GM21526 (cell line): ENCODE results near the gene ZFAND3.

Experiments
- ATAC-seq: cut with Tn5 transposase; IDR thresholded peaks from one replicate; pipeline ENCODE4 v1.9.1; 2021; ENCODE audit warnings: moderate library complexity; ENCODE audit not compliant: unreplicated experiment, low FRiP score

Gene ZFAND3

DNA sequence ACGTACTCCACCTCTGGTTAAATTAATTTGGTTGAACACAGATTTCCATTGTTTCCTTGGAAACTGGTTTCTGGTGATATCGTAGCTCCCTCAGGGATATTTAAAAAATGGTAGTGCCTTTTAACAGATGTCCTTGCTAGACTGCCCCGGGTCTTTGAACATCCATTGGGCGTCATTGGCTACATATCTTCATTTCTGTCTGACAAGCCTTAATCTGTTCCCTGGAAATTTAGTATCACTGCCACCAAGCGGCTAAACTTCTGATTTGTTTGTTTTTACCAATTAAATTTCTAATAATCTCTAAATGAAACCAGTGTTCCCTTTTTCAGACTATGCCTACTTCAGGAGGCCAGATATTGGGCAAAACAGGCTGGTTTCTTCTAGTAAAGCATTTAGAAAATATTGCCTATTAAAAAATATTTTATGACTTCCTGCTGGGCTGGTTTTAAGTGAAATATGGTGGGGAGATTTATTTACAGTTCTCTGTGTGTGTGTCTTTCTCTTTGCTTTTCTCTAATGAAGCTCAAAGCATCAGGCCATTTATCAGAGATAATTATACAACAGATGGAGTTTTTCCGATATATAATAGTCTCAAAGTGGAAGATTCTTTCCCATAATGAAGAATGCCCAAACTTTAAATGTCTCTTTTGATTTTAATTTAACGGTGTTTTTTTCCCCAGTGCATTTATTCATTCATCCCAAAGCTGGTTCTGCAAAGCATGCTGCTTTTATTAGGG lies 249.5 kb downstream of the ZFAND3 start:
- ATAC-seq: no peak

DNA sequence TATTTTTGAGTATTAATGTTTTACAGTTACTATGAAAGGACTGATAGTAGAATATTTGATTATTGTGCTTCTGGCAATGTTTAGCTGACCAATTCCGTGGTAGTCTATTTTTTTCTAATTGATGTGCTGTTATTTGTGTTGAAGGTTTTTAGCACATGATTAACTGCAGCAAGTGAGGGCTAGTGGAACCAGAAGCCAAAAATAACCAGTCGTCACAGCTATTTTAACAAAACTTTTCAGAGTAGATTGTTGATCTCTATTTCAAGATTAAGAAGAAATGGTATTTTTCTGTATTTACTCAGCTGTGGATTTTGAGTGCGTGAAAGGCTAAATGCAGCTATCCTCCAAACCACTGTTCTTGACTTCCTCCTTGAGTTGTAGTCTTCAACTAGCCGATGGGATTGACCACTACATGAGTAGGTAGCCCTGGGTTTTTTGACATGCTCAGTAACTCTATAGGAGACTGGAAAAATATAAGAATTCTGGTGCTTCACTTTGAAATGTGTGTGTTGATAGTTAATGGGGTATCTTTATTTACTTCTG lies 258.0 kb downstream of the ZFAND3 start:
- ATAC-seq: no peak

DNA sequence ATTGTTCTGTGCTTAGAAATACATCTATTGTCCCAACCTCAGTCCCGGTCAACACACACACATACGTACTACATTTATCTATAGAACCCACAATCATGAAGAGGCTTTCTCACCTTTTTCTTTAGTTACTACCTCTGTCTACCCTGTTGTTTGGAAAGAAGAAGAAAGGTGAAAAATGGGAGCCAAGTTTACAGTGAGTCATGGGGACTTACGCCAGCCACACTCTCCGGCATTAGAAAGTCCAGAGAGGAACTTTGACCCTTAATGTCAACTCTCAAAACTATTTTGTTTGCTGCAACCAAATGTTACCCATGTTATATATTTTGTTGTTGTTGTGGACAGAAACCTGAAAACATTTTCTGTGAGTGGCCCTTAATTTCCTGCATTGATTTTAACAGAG lies 259.1 kb downstream of the ZFAND3 start:
- no peak for ATAC-seq

DNA sequence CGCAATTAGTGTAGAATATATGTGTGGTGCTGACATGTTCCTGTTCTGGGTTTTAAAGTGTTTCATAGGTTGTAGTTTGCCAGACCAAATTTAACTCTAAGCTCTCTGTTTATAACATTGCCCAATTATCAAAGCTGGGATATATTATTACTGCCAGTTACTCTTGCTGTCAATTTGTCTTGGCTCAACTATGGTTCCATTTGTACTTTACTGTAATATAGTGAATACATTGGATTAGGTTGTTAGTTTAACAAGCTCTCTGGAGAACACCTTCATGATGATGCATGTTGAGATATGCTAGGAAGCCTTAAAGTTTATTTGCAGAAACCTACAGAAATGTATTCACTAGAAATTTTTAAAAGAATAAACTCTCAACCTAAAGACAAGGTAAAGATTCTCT lies 259.6 kb downstream of the ZFAND3 start:
- ATAC-seq: no peak

DNA sequence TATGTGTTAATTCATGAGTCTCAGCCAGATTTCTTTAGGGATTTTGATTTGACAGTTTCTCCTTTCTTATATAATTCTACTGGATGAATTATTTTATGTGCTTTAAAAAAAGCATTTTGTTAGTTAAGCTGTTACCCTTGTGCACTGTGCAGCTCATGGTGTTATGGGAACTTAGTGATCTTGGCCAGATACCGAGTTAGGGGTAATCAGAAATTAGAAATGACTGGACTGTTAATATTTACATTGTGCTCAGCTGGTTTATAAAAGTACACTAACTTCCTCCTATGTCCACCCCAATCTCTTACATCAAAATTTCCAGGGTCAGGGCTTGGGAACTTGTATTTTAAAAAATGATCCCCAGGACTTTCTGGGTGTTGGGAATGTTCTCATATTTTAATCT lies 260.0 kb downstream of the ZFAND3 start:
- ATAC-seq: no peak

DNA sequence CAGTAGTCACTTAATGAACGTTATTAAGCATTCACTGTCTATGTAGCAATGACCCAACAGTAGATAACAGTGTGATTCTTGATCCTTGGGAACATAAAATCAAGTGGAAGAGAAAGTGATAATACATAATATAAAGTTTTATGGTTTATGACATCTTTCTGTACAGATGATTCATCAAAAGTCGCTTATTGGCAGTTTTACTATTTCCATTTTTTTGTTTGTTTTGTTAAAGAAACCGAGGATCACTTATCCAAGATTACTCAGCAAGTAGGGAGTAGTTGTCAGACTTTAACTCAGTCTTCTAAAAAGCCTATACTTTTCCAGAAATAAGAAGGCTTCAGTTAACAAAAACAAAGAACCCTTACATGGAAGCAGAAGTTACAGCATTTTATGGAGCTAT lies 260.8 kb downstream of the ZFAND3 start:
- ATAC-seq: no peak

DNA sequence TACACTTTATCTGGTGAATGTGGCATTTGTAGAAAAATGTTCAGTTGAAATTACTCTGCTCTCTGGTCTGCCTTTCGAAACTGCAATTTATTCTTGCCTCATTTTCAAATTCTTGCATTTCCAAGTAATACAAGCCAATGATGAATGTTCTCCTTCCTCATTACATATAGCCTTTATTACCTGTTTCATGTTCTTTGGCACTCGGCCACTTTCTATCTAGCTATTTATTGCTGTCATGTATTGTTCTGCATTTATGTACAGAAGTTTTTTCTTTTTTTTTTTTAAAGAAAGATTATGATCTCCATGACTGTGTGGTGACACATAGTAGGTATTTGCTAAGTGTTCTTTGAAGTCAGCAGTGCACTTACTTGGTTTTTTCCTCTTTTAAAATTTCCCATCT lies 261.4 kb downstream of the ZFAND3 start:
- ATAC-seq: no peak

DNA sequence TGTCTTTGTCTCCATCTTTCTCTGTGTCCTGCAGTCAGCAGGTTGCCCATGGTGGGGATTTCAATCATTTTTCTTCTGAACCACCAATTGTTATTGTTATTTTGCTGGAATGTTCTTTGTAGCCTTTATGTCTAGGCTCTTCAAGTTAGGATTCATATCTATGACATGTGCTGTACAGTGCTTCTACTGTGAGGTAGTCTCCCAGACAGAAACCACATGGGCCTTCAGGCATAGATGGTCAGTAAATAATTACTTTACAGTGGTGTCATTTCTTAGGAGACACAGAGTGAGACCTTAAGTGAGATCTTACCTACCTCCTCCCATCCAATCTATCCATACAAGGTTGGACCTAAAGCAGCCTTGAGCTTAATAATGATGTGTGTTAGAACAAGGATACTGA lies 265.5 kb downstream of the ZFAND3 start:
- ATAC-seq: no peak

DNA sequence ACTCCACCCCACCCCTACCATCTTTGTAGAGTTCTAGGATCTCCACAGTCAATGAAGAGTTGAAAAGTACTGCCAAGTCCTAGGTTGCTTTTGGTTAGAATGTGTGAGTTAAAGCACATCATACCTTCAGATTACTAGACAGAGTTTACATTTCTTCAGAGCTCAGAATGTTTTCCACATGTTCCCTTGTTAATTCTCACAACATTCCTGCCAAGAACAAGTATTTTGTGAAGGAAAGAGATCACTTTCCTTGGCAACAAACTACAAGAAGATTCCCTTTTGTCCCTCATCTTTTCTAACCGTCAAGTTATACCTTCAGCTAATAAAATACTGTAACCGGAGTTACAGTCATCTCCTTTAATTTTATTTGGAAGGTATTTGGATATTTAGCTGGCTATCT lies 266.8 kb downstream of the ZFAND3 start:
- no peak for ATAC-seq

DNA sequence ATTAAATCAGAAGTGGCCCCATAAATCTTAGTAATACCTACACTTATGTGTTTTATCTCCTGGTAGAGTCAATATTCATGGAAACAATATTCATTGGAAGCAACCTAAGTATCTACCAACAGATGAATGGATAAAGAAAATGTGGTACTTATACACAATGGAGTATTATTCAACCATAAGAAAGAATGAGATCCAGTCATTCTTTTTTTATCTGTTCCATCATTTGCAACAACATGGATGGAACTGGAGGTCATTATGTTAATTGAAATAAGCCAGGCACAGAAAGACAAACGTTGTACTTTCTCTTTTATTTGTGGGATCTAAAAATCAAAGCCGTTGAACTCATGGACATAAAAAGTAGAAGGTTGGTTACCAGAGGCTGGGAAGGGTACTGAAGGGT lies 268.5 kb downstream of the ZFAND3 start:
- ATAC-seq: no peak

DNA sequence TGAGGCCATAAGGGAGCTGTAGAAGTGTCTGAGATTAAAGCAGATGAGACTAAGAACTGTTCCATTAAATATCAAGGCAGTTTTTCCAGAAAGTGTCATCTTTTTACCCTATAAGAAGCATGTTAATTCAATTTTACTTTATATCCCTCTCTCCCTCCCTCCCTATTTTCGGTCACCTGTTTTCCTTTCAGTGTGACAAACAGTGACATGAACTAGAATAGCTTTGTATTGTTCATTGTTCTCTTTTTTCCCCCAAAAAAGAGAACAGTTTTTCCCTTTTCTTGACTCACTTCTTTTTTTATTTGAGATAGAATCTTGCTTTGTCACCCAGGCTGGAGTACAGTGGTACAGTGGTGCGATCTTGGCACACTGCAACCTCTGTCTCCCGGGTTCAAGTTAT lies 269.3 kb downstream of the ZFAND3 start:
- no peak for ATAC-seq

DNA sequence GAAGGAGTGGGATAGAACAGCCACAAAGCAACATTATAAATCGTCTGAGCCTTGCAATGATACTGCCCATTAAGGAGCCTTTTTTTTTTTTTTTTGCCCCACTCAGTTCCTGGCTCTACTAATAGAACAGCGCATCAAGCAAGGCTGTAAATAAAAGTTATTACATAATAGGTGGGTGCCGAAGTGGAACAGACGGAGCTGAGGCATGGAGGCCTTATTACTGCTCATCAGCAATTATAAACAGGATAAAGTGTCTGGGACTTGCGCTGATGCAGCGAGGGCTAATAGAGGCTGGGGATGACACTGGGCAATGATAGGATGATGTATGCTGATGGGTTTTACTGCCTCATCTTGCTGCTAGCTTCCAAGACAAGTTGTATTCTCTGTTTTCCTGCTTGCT lies 272.1 kb downstream of the ZFAND3 start:
- ATAC-seq: no peak

DNA sequence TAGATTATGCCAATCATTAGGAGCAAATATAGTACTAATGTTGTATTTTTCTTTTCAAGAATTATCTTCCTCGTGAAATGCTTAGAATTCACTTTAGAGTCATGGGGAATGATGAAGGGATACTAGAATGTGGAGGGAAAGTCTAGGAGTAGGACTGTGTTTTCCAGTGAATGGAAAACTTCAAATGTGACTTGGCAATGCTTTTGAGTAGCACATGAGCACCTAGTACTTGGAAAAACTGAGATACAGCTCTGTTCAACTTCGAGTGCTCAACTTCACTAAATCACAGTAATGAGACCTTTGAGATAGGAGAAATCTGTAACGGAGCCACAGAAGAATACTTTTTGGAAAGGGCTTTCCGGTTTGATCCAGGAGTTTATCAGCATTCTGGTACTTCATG lies 272.9 kb downstream of the ZFAND3 start:
- ATAC-seq: no peak

DNA sequence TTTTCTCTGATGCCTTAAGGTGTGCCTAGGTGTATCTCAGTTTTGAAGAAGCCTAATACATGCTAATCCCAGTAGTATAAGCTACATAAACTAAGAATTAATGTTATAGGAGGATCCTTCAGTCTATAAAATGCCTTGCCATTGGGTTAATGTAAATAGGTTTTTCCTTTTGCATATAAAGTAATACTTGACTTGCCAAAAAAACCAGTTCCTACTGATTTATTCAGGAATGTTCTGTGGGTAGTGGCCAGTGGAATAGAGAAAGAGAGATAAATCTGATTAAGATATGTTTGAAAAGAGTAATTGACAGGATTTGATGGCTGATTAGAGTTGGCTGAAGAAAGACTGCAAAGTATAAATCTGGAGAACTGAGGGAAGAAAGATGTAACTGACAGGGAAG lies 273.4 kb downstream of the ZFAND3 start:
- ATAC-seq: no peak

DNA sequence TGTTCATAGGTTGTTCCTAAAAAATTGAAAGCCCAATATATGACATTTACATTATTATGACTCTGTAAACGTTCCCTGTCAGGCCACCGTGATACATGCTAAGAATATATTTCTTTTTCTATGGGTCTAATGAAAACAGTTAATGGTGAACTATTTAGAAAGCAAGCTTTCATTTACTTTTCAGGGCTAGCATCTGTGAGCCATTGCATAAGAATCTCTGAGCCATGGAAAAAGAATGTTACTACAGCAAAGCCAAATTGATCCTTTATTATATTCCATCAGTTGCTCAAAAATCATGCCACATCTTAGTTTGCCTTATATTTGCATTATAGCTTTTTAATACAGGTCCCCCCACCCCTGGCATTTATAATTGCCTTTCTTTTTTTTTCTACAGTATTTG lies 275.5 kb downstream of the ZFAND3 start:
- no peak for ATAC-seq

DNA sequence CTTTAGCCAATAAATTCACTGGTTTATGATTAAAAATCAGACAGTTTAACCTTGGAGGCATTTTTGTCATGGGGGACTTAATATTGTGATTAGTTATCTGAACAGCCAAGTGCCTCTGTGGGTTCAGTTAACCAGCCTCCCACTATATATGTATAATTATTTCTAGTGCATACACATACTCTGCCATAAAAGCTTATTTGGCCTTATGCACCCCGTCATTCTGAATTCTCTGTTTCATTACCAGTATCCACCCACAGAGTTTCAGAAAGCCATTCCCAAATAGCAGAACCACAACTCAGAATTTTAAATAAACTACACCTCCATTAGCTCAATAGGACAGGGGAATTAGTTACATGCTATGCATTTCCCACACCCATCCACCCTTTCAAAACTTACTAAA lies 279.7 kb downstream of the ZFAND3 start:
- no peak for ATAC-seq

DNA sequence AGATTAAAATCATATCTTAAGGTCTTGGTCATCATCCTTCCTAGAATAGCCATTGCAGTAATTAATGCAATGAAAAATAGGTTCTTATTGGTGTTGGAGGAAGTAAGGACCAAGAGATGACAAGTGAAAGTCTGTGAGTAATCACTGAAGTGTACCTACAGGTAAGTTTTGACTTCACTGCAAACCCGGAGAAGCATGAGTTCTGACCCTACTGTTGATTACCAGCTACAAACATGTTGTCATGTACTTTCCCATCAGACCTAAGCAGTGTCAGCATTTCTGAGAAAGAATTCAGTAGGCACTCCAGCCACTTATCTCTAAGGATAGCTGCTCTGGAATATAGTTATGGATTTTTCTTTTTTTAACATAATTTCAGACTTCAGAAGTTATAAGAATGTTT lies 280.9 kb downstream of the ZFAND3 start:
- no peak for ATAC-seq

DNA sequence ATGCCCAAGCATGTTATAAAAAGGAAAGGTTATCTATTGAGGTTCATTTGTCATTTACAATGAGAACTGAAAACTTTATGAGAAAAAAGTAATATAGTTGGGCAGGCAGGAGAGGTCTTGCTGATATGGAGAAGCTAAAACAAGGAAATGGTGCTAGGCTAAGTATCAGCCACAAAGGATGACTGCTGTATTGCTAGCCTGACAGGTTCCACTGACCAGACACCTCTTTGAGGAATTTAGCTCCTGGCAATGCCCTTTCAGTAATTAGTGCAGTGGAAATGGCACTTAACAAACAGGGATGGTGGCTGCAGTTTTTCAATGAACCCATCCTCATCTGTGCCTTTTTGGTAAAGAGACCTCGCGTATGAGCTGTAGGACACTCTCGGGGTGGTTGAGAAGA lies 284.4 kb downstream of the ZFAND3 start:
- no peak for ATAC-seq

DNA sequence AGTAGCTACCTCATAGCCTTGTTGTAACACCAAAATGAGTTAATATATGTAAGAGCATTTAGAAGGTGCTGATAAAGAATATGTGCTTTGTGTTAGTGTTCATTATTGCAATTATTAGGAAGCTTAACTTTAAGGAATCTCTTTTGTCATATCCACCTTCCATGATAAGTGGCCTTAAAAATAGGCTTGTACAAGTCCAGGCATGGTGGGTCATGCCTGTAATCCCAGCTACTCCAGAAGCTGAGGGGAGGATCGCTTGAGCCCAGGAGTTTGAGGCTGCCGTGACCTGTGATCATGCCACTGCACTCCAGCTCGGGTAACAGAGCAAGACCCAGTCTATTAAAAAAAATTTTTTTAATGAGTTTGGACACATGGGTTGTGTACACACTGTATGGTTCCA lies 285.5 kb downstream of the ZFAND3 start:
- no peak for ATAC-seq

DNA sequence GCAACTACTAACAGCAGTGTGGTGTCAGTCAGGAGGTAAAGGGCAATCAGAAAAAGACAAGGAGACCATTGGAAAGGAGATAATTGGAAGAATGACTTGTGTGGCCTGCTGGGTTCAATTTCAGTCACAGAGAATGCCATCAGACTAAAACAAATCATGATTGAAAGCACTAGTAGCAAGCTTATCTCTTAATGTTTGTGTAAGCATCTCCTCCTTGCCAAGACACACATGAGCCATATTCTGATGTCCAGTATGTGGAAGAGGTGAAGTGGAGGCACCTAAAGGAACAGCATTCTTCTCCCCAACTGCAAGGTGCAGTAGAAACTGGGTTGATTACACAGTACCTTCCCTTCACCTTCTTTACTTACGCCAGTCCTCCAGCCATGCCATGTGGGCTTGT lies 287.5 kb downstream of the ZFAND3 start:
- ATAC-seq: no peak

DNA sequence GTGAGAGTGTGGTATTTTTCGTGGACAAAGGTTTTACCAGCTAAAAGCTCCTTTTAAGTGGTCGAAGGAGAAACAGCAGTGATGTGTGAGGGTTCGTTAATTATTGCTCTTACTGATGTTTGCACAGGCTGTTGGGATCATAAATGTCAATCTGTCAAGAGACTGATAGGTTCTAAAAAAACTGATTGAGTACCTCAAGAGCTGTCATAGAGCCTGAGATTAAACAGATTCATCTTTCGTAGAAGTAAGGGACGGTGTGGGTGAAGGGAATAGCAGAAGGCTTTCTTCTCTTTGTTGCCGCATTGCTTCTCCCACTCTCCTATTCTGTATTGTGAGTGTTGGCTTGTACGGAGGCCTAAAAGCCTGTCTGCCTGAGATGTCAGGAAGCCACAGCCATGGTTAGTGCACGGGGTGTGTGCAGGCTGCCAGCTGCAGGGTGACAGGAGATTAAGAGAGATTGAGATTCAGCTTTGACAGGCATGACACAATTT lies 291.0 kb downstream of the ZFAND3 start:
- no peak for ATAC-seq

DNA sequence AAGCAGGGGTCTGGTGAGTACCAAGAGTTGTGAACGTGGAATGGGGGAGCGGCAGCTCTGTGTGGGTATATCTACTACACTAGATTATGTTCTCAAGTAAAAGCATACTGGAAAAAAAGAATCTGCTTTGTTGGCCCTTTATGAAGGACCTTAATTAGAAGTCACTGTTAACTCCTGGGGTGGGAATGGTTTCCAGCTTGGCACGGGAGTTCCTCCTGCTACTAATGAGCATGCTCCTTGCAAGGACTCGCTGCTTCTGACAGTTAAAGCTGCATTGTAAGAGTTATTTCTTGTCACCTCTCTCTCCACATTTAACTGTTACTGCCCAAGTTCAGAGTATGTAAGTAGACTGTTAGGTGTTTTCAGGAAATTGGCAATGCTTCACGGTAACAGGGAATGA lies 292.7 kb downstream of the ZFAND3 start:
- ATAC-seq: no peak
